Loucy (cell line): ENCODE measurements around the gene FRMD4A.

Experiments
- CTCF ChIP-seq: fragments of 200-600 bp; sonication (generic); conservative IDR thresholded peaks from 2 replicates; pipeline ENCODE4 v1.5.1; 2014; ENCODE audit warnings: mild to moderate bottlenecking, antibody characterized with exemption, low read length
- EZH2phosphoT487 ChIP-seq: fragments of 200-600 bp; IDR thresholded peaks from 2 replicates; pipeline ENCODE4 v1.6.1; 2018; ENCODE audit warnings: antibody characterized with exemption, mild to moderate bottlenecking, moderate library complexity, borderline replicate concordance

GRCh38 chr10:14276210-14276609, 54.5 kb downstream of the FRMD4A start:
- TF ChIP-seq CTCF (no peak), EZH2phosphoT487 (no peak)
